NOMO-1 treated with dmso at 0.1 percent for 144 hours (cell line): ENCODE measurements around the gene VASP.

Source experiments
- DNase-seq: peaks from one replicate; lab custom pipeline; 2025; ENCODE audit not compliant: unreplicated experiment; lab: John Stamatoyannopoulos, UW

Gene VASP

GRCh38 chr19:45514376-45515051, 7.2 kb downstream of the VASP start:
- no peak for DNase-seq

GRCh38 chr19:45515081-45515624, 7.9 kb downstream of the VASP start:
- peak; percentile 80 for DNase-seq

GRCh38 chr19:45515807-45516401, 8.6 kb downstream of the VASP start:
- no peak for DNase-seq

- DNase-seq: no peak
Measured at GRCh38 chr19:45517238-45517637, 10.0 kb downstream of the VASP start.

GRCh38 chr19:45517641-45518468, 10.6 kb downstream of the VASP start:
- DNase-seq: no peak

GRCh38 chr19:45518469-45518826, 11.2 kb downstream of the VASP start:
- DNase-seq: no peak

GRCh38 chr19:45522010-45522941, 15.0 kb downstream of the VASP start:
- no peak for DNase-seq

- peak; percentile 92 for DNase-seq
Measured at GRCh38 chr19:45523642-45524256, 16.5 kb downstream of the VASP start.

- DNase-seq: no peak
Measured at GRCh38 chr19:45524575-45525129, 17.4 kb downstream of the VASP start.

GRCh38 chr19:45526143-45526542, 18.9 kb downstream of the VASP start:
- DNase-seq: no peak

GRCh38 chr19:45526971-45527370, 19.7 kb downstream of the VASP start:
- no peak for DNase-seq

- DNase-seq: no peak
Measured at GRCh38 chr19:45527731-45528130, 20.5 kb downstream of the VASP start.

GRCh38 chr19:45528149-45528743, 21.0 kb downstream of the VASP start:
- no peak for DNase-seq

- DNase-seq: no peak
Measured at GRCh38 chr19:45528744-45529419, 21.6 kb downstream of the VASP start.

- no peak for DNase-seq
Measured at GRCh38 chr19:45529420-45529785, 22.1 kb downstream of the VASP start.

GRCh38 chr19:45531349-45531748, 24.1 kb downstream of the VASP start:
- DNase-seq: no peak

- no peak for DNase-seq
Measured at GRCh38 chr19:45539459-45539858, 32.2 kb downstream of the VASP start.

- DNase-seq: peak; percentile 18
Measured at GRCh38 chr19:45542234-45542668, 35.0 kb downstream of the VASP start.

- no peak for DNase-seq
Measured at GRCh38 chr19:45547211-45547770, 40.0 kb downstream of the VASP start.
